SJCRH30 (cell line): ENCODE results near the gene ZNF132. TPM values are rescaled to one million over a fixed set of nuclear protein-coding genes. Genes with fewer than 3 reads are reported as not detected.
A peak's percentile ranks its signal among the peaks of the same experiment; 100 is the strongest.
"Not testable (repeated sequence)": the region's sequence is repeated elsewhere in the genome, so short reads cannot be mapped to it uniquely, and the experiment has no call there.

ENCODE experiments used
- DNase-seq, 2 experiments: peaks; one replicate each; pipeline ENCODE4 v3.0.0-alpha.2; 2015 to 2020
- H3K27ac ChIP-seq: fragments of 250-450 bp; sonication (Bioruptor Pico); 2 replicates; pipeline ENCODE4 v1.5.1; 2020; ENCODE audit warnings: mild to moderate bottlenecking, moderate library complexity
- H3K27me3 ChIP-seq: fragments of 250-450 bp; sonication (Bioruptor Pico); 2 replicates; pipeline ENCODE4 v1.5.1; 2020; ENCODE audit warnings: mild to moderate bottlenecking, moderate library complexity
- H3K36me3 ChIP-seq: fragments of 250-450 bp; sonication (Bioruptor Pico); 2 replicates; pipeline ENCODE4 v1.5.1; 2020; ENCODE audit warnings: mild to moderate bottlenecking, moderate library complexity
- H3K4me1 ChIP-seq: fragments of 250-450 bp; sonication (Bioruptor Pico); 2 replicates; pipeline ENCODE4 v1.5.1; 2020; ENCODE audit warnings: mild to moderate bottlenecking, moderate library complexity
- H3K4me3 ChIP-seq: fragments of 250-450 bp; sonication (Bioruptor Pico); 2 replicates; pipeline ENCODE4 v1.5.1; 2020; ENCODE audit warnings: mild to moderate bottlenecking, moderate library complexity
- H3K9me3 ChIP-seq: fragments of 250-450 bp; sonication (Bioruptor Pico); replicated peaks from 2 replicates; pipeline ENCODE4 v1.5.1; 2020; ENCODE audit warnings: mild to moderate bottlenecking, moderate library complexity
- total RNA-seq: library from RNA; depleted of rRNA; stranded (reverse); fragments of >200 nt; shearing (Covaris generic); gene quantifications from 2 replicates; pipeline ENCODE4 v1.2.3, GENCODE V29; 2014

ZNF132 gene
- total RNA-seq, 1 experiment from 2014 or later, result not detected

DNA sequence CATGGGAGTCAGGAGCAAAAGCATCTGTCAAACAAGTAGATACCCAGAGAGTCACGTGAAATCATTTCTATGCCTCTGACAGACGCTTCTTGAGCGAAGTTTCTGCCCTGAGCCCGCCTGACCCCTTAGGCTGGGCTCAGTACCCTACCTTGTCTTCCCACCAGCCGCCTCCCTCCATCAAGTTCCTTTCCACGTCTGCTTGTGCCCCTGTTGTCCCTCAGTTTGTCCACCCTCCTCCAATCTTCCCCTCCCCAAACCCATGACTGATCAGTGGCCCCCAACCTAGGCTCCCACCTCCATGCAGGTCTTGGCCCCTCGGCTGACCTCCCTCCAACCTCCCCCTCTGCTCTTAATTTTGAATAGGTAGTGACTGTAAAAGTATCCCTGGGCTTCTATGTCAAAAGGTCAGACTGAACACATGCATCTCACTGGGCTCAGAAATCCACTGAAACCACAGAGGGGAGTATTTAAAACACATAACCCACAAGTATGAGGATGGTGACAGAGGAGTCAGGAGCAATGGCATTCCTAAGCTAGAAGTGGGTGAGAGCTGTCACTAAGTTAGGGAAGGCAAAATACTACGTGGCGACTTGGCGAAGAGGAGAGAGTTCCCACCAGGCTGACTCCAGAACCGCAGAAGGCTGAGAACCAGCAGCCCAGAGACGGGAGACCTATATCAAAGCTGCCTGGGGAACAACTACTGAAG lies 34.5 kb upstream of the ZNF132 start:
- Histone ChIP-seq H3K4me3 (no peak overlapping the region), H3K27me3 (no peaks in the 10 kb centered on the region), H3K9me3 (no peaks in the 10 kb centered on the region), H3K4me1 (0 out of 2 replicates have a peak, but pooled peaks cover 2% of the 10 kb centered on the region), H3K36me3 (peaks cover 7% of the 10 kb centered on the region; the same call in 1 of the 2 replicates), H3K27ac (no peak overlapping the region)
- no peak for DNase-seq

GRCh38 chr19:58473775-58474174 lies 33.8 kb upstream of the ZNF132 start:
- Histone ChIP-seq H3K27me3 (no peaks in the 10 kb centered on the region), H3K27ac (no peak overlapping the region)
- no peak for DNase-seq

DNA sequence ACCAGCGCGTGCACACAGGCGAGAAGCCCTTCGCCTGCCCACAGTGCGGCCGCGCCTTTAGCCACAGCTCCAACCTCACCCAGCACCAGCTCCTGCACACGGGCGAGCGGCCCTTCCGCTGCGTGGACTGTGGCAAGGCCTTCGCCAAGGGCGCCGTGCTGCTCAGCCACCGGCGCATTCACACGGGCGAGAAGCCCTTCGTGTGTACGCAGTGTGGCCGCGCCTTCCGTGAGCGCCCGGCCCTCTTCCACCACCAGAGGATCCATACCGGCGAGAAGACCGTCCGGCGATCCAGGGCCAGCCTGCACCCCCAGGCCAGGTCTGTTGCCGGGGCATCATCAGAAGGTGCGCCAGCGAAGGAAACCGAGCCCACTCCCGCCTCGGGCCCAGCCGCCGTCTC lies 31.8 kb upstream of the ZNF132 start:
- no peaks in the 10 kb centered on the region for H3K27me3 ChIP-seq
- no peak for DNase-seq
- H3K27ac ChIP-seq, result no peak overlapping the region
- H3K9me3 ChIP-seq, result no peaks in the 10 kb centered on the region
- peaks cover 7% of the 10 kb centered on the region; the same call in 1 of the 2 replicates for H3K36me3 ChIP-seq
- no peaks in the 10 kb centered on the region for H3K4me1 ChIP-seq
- no peak overlapping the region for H3K4me3 ChIP-seq

More at GRCh38 chr19:58473775-58474174, 33.8 kb upstream of the ZNF132 start:
- Histone ChIP-seq H3K4me3 (no peak overlapping the region), H3K9me3 (no peaks in the 10 kb centered on the region), H3K36me3 (peaks cover 7% of the 10 kb centered on the region; the same call in 1 of the 2 replicates), H3K4me1 (0 out of 2 replicates have a peak, but pooled peaks cover 2% of the 10 kb centered on the region)

DNA sequence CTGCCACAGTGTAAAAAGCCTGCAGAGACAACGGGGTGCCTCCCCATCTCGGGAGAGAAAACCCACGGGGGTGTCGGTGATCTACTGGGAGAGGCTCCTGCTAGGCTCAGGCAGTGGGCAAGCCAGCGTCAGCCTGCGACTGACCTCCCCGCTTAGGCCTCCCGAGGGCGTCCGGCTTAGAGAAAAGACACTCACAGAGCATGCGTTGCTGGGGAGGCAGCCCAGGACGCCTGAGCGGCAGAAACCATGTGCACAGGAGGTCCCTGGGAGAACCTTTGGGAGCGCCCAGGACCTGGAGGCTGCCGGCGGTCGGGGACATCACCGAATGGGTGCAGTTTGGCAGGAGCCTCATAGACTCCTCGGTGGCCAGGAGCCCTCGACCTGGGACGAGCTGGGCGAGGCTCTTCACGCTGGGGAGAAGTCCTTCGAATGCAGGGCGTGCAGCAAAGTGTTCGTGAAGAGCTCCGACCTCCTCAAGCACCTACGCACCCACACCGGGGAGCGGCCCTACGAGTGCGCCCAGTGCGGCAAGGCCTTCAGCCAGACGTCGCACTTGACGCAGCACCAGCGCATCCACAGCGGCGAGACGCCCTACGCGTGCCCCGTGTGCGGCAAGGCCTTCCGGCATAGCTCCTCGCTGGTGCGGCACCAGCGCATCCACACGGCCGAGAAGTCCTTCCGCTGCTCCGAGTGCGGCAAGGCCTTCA lies 31.0 kb upstream of the ZNF132 start:
- H3K9me3 ChIP-seq, H3K36me3 ChIP-seq, H3K27me3 ChIP-seq: not testable (repeated sequence)

GRCh38 chr19:58469241-58470013 lies 29.5 kb upstream of the ZNF132 start:
- H3K4me1 ChIP-seq, result 0 out of 2 replicates have a peak, but pooled peaks cover 2% of the 10 kb centered on the region
- no peaks in the 10 kb centered on the region for H3K9me3 ChIP-seq
- DNase-seq, result no peak
- H3K36me3 ChIP-seq, result peaks cover 7% of the 10 kb centered on the region; the same call in 1 of the 2 replicates
- no peaks in the 10 kb centered on the region for H3K27me3 ChIP-seq
- no peak overlapping the region for H3K4me3 ChIP-seq
- no peak overlapping the region for H3K27ac ChIP-seq

More for the DNA sequence above, 31.0 kb upstream of the ZNF132 start:
- not testable (repeated sequence) for H3K27ac ChIP-seq, H3K4me3 ChIP-seq, DNase-seq, H3K4me1 ChIP-seq

DNA sequence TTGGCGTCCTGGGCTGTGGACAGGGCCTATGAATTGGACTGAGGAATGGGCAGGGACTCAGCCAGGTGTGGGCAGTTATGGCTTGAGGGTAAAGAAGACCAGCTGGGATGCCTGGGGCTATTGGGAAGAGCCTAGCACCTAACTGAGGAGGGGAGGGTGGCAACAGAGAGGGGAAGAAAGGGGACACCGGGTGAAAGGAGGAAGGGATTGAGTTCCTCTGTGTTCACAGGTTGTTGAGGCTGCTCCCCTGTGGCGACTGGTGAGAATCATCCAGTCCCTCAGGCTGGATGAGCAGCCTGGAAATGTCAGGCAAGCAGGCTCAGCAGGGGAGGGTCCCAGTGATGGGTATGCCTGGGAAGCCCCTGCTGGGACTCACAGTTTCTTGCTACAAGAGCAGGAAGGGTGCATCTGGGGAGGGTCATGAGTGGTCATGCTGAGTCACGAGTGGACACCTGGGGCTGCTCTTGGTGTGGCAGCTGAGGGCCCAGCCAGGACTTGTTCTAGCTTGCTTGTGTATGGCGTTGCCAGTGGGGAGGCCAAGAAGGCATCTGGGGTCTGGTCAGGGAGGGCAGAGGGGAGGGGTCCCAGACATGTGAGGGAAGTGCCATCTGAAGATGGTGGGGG lies 28.4 kb upstream of the ZNF132 start:
- Histone ChIP-seq H3K27me3 (no peaks in the 10 kb centered on the region), H3K4me1 (0 out of 2 replicates have a peak, but pooled peaks cover 2% of the 10 kb centered on the region), H3K27ac (no peak overlapping the region), H3K36me3 (peaks cover 7% of the 10 kb centered on the region; the same call in 1 of the 2 replicates), H3K4me3 (no peak overlapping the region), H3K9me3 (no peaks in the 10 kb centered on the region)
- no peak for DNase-seq

- Histone ChIP-seq H3K27me3 (no peaks in the 10 kb centered on the region), H3K4me3 (peak within 1 kb of the TSS; percentile 77), H3K27ac (peak within 1 kb of the TSS; percentile 20; the same call in 1 of the 2 replicates), H3K36me3 (0 out of 2 replicates have a peak, but pooled peaks cover under 1% of the 10 kb centered on the region), H3K9me3 (no peaks in the 10 kb centered on the region), H3K4me1 (0 out of 2 replicates have a peak, but pooled peaks cover 2% of the 10 kb centered on the region)
- peak; percentile 97 for DNase-seq
These were observed 27.0 kb upstream of the ZNF132 start, which contains the start of gene ZNF324 for GRCh38 chr19:58466760-58467589. ZNF324 (plus strand) TSS chr19:58467080; CDS start chr19:58469186, 2,106 bp downstream.

- Histone ChIP-seq H3K27me3 (no peaks in the 10 kb centered on the region), H3K27ac (no peak overlapping the region), H3K9me3 (no peaks in the 10 kb centered on the region), H3K36me3 (no peaks in the 10 kb centered on the region), H3K4me1 (0 out of 2 replicates have a peak, but pooled peaks cover 2% of the 10 kb centered on the region), H3K4me3 (peak overlapping the region; percentile 77)
- no peak for DNase-seq
These were observed 26.3 kb upstream of the ZNF132 start for GRCh38 chr19:58466089-58466759.

GRCh38 chr19:58460039-58460438 lies 20.1 kb upstream of the ZNF132 start:
- no peaks in the 10 kb centered on the region for H3K9me3 ChIP-seq
- H3K36me3 ChIP-seq, result peaks cover 4% of the 10 kb centered on the region; the same call in 1 of the 2 replicates
- no peak overlapping the region for H3K4me3 ChIP-seq
- no peak overlapping the region for H3K27ac ChIP-seq
- H3K27me3 ChIP-seq, result no peaks in the 10 kb centered on the region
- DNase-seq, result no peak
- H3K4me1 ChIP-seq, result no peaks in the 10 kb centered on the region

GRCh38 chr19:58456111-58456510 lies 16.2 kb upstream of the ZNF132 start:
- no peak overlapping the region for H3K27ac ChIP-seq
- no peaks in the 10 kb centered on the region for H3K27me3 ChIP-seq
- no peaks in the 10 kb centered on the region for H3K9me3 ChIP-seq
- H3K4me3 ChIP-seq, result no peak overlapping the region
- H3K36me3 ChIP-seq, result peaks cover 4% of the 10 kb centered on the region; the same call in 1 of the 2 replicates
- H3K4me1 ChIP-seq, result no peaks in the 10 kb centered on the region
- DNase-seq, result no peak

GRCh38 chr19:58455306-58455705 lies 15.4 kb upstream of the ZNF132 start:
- Histone ChIP-seq H3K4me1 (no peaks in the 10 kb centered on the region), H3K27ac (no peak overlapping the region), H3K9me3 (no peaks in the 10 kb centered on the region), H3K36me3 (peaks cover 4% of the 10 kb centered on the region; the same call in 1 of the 2 replicates), H3K27me3 (no peaks in the 10 kb centered on the region), H3K4me3 (no peak overlapping the region)
- DNase-seq, result no peak

DNA sequence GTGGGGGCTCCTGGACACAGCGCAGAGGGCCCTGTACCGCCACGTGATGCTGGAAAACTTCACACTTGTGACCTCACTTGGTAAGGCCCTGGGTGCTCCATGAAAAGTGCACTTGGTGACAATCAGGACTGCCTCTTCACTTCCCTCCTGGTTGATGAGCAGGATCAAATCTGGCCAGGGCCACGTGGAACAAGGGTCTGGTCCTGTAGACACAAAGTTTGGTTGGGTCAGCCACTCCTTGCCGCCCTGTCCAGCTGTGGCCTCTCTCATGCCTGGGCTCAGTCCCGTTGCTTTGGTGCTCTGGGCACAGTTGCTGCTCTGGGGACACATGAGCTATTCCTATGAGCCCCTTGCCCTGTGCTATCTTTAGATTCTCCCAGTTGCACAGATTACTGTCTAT lies 13.8 kb upstream of the ZNF132 start:
- Histone ChIP-seq H3K4me1 (no peaks in the 10 kb centered on the region), H3K9me3 (peaks cover 7% of the 10 kb centered on the region; the same call in 1 of the 2 replicates), H3K4me3 (no peak overlapping the region), H3K36me3 (peaks cover 4% of the 10 kb centered on the region; the same call in 1 of the 2 replicates), H3K27me3 (no peaks in the 10 kb centered on the region), H3K27ac (no peak overlapping the region)
- DNase-seq, result no peak
